Measurements from ENCODE around the gene LZIC. TPM values are rescaled to one million over a fixed set of nuclear protein-coding genes. Genes with fewer than 3 reads are reported as not detected.

LZIC gene
- total and polyA plus RNA-seq, 9 of the 15 experiments (the other 6 are each of a cell fraction or from before 2014, with no cell fraction given) = 32.9 to 109 (median 61.7) TPM

DNA sequence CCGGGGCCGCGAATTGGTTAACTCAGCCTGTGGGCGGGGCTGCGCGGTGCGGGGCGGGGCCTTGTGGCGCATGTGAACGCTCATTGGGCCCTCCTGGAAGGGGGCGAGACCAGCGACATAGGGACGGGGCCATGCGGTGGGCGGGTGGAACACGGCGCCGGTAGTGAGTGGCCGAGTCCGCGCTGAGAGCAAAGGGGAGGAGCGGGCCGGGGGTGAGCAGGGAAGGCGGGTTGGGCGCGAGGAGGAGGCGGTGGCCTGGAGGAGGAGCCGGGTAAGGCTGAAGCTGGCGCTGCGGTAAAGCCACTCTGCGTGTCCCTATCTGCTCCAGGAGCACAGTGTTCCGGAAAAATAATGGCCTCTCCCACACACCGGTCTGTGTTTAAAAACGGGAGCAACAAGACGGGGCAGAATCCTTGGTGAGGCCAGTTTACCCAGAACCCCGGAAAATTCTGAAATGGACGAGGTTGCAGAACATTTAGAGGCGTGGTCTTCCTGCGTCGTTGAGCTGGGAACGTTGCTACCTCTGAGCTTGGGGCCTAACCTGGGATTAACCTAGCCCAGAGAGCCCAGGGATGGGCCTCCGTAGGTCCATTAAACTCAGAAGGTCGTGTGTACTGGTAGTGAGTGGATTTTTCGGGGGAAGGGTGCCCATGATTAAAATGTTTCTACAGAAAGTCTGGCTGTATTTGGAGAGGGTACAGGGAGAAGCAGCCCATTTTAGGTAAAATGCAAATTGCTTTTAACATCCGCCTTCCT, 32.6 kb downstream of the LZIC start (continued):
- TF ChIP-seq RREB1 (CRISPR knock-in tag; IDR thresholded peaks at IDR 0.05) = no peak
- peak; percentile 90 for TF ChIP-seq ATF7 (IDR thresholded peaks at IDR 0.05)
- no peak for TF ChIP-seq ZNF780A (CRISPR knock-in tag; IDR thresholded peaks at IDR 0.05)
- peak; percentile 15 for TF ChIP-seq ZFP36 (IDR thresholded peaks at IDR 0.05; ENCODE audit: low read depth, low read length, partially characterized antibody)
- TF ChIP-seq PHB (CRISPR knock-in tag; IDR thresholded peaks at IDR 0.05) = no peak
- TF ChIP-seq ZNF253 (CRISPR knock-in tag; conservative IDR thresholded peaks at IDR 0.05) = no peak
- no peak for TF ChIP-seq FOXP1 (CRISPR knock-in tag; IDR thresholded peaks at IDR 0.05)
- peak; percentile 64; the same call in 1 of the 2 replicates for TF ChIP-seq LCOR (CRISPR knock-in tag; IDR thresholded peaks at IDR 0.05)
- peak in 1 of 2 experiments; percentile 43; a peak in 2 of 3 replicates for TF ChIP-seq CBX3 (IDR thresholded peaks at IDR 0.05; ENCODE audit: borderline replicate concordance in 1 of 2, low read length in 2 of 2)
- TF ChIP-seq, protein P1, sequence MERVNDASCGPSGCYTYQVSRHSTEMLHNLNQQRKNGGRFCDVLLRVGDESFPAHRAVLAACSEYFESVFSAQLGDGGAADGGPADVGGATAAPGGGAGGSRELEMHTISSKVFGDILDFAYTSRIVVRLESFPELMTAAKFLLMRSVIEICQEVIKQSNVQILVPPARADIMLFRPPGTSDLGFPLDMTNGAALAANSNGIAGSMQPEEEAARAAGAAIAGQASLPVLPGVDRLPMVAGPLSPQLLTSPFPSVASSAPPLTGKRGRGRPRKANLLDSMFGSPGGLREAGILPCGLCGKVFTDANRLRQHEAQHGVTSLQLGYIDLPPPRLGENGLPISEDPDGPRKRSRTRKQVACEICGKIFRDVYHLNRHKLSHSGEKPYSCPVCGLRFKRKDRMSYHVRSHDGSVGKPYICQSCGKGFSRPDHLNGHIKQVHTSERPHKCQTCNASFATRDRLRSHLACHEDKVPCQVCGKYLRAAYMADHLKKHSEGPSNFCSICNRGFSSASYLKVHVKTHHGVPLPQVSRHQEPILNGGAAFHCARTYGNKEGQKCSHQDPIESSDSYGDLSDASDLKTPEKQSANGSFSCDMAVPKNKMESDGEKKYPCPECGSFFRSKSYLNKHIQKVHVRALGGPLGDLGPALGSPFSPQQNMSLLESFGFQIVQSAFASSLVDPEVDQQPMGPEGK (CRISPR knock-in tag; IDR thresholded peaks at IDR 0.05; ENCODE audit: borderline replicate concordance) = peak; percentile 10; the same call in 1 of the 2 replicates
- peak; percentile 88 for TF ChIP-seq SP1 (CRISPR knock-in tag; IDR thresholded peaks at IDR 0.05)
- TF ChIP-seq XRCC4 (IDR thresholded peaks at IDR 0.05; ENCODE audit: extremely low read depth, insufficient read depth, insufficient read length) = no peak
- 0 out of 2 replicates have a peak, but pooled peaks have one; percentile 62 for TF ChIP-seq ESRRA (IDR thresholded peaks at IDR 0.05; ENCODE audit: borderline replicate concordance, low read depth)
- no peak for TF ChIP-seq U2AF1 (optimal IDR thresholded peaks at IDR 0.05; ENCODE audit: low read depth, low read length)
- peak; percentile 18; the same call in 1 of the 2 replicates for TF ChIP-seq SMAD4 (CRISPR knock-in tag; conservative IDR thresholded peaks at IDR 0.05)
- no peak; the same call in 1 of the 2 replicates for TF ChIP-seq TCF3 (CRISPR knock-in tag; IDR thresholded peaks at IDR 0.05)
- TF ChIP-seq NONO (IDR thresholded peaks at IDR 0.05; ENCODE audit: low read depth in 2 of 2, low read length in 1 of 2) = peak; percentile 15 to 68; a peak in 1 of 4 replicates
- peak; percentile 65; the same call in 1 of the 2 replicates for TF ChIP-seq ELF1 (tag; IDR thresholded peaks at IDR 0.05)
- TF ChIP-seq ZNF766 (CRISPR knock-in tag; conservative IDR thresholded peaks at IDR 0.05) = no peak
- TF ChIP-seq, protein P2, sequence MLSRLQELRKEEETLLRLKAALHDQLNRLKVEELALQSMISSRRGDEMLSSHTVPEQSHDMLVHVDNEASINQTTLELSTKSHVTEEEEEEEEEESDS (CRISPR knock-in tag; IDR thresholded peaks at IDR 0.05) = no peak

Data from K562 (cell line).